AG08396 (cell line): Measurements from ENCODE around the gene REG3G.
"Not testable (repeated sequence)": the region's sequence is repeated elsewhere in the genome, so short reads cannot be mapped to it uniquely, and the experiment has no call there.

Experiments
- DNase-seq: peaks from one replicate; pipeline ENCODE4 v3.0.0; 2012; ENCODE audit warnings: low spot score, mixed read lengths

REG3G gene

DNA sequence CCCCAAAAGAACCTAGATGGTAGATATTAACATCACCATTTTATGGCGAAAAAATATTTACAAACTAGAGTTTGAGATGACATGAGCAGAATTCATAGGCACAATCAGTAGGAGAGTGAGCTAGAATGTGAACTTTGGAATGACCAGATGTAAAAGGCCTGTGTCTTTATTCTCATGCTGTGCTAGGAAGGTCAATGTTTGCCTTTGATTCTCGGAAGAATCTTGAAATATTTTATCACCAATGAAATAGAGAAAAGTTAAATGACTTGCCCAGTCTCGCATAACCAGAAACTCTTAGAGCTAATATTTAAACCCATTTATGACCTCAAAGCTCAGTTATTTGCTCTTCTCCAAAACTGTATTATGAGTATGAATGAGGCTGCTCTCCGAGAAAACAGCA lies 9.2 kb upstream of the REG3G start:
- DNase-seq: no peak

DNA sequence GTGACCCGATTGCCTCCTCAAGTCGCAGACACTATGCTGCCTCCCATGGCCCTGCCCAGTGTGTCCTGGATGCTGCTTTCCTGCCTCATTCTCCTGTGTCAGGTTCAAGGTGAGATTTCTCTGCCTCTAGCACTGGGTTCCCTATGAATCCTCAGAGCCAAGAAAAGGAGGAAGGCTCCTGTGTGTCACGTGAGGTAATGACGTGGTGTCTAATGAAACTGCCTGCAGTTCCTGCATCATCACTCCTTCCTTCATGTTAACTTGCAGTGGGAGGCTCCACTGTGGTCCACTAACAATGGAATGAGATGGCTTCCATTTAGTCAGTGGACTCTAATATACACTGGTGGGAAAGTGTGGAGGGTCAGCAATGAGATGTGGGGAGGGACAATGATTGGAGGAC lies 559 bp downstream of the REG3G start:
- DNase-seq: no peak

DNA sequence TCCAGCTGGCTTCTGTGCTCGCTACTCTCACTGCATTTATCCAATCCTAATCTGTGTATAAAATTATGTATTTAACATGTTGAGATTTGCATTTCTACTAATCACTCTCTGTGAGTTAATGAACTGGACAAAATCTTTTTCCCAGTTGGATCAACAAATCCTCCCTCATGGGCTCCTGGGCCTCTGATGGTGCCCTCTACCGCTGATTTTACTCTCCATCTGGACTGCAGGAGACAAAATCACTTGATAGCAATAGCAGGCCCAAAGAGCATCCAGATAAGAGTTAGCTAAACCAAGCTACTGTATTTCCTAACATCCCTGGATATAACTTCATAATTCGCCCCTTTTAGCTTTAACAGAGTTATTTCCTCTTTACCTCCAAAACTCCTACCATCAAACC lies 14.4 kb downstream of the REG3G start:
- DNase-seq: no peak

DNA sequence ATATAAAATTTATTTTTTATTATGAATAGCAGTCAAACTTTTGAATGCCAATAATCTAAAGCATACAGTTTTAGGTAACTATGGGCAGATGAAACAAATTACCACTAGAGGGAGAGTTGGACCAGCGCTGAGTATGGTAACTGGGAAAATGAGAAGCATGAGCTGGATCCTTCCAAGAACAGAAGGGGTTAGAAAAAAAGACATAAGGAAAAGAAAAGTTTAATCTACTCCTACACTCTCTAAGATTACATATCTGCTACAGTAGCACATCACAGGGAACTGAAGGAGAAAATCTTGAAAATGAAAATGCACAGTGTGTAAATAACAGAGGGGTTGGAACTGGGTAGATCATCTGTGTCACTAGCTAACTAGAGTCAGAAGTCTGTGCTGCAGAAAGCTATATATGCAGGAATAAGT lies 15.5 kb downstream of the REG3G start:
- no peak for DNase-seq

DNA sequence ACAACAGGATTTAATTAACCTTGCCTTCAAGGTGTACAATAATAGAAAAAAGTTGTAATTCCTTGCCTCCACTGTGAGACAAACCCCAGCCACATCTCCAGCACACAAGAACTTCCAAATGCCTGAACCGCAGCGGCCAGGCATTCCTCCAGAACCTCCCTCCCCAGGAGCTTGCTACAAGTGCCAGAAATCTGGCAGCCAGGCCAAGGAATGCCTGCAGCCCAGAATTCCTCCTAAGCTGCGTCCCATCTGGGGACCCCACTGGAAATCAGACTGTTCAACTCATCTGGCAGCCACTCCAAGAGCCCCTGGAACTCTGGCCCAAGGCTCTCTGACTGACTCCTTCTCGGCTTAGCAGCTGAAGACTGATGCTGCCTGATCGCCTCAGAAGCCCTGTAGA lies 28.0 kb downstream of the REG3G start:
- DNase-seq: not testable (repeated sequence)

DNA sequence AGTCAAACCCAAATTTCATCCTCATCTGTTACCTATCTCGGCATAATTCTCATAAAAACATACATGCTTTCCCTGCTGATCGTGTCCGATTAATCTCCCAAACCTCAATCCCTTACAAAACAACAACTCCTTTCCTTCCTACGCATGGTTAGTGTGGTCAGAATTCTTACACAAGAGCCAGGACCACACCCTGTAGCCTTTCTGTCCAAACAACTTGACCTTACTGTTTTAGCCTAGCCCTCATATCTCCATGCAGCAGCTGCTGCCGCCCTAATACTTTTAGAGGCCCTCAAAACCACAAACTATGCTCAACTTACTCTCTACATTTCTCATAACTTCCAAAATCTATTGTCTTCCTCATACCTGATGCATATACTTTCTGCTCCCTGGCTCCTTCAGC lies 29.3 kb downstream of the REG3G start:
- DNase-seq: not testable (repeated sequence)

DNA sequence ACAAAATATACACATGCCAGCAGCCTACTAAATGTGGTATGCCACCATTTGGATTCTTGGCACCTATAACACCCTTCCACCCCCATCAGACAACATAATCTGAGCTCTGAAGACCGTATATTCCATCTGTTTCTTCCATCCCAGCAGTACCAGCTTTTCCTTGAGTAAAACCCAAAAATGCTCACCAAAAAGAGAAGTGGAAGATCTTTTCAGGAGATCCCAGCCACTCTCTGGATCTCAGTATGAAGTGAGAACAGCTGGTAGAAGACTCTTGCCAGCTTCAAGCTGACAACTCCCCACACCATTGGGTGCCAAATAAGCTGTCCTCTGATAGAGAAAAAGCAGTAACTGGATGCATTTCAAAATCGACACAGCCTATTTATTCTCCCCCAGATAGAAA lies 39.7 kb downstream of the REG3G start:
- no peak for DNase-seq

DNA sequence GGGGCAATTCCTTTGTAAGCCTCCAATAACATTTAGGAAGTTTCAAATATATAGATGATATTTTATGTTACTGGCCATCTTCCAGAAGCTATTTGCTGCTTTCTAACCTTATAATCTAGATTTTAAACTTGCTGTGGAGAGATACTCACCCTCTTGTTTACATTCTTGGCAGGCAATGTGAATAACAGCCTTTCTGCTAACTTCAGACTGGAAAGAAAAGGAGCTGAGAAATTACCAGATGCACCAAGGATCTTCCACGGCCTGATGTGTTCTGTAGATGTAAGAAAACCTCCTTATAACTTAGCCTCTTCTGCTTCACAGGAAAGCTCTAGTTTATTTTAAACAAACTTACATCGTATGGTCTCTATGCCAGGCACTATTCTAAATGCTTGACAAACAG lies 45.6 kb downstream of the REG3G start:
- DNase-seq: no peak
